Heart right ventricle (tissue), 16 donors: Measurements from ENCODE around the gene KIF4A. TPM values are rescaled to one million over a fixed set of nuclear protein-coding genes. Genes with fewer than 3 reads are reported as not detected.
"Not testable (repeated sequence)": the region's sequence is repeated elsewhere in the genome, so short reads cannot be mapped to it uniquely, and the experiment has no call there.

Source experiments
- ATAC-seq, 8 donors: fragments of 200-7000 bp; cut with Tn5 transposase; one replicate each; pipeline ENCODE4 v1.9.1; 2020; ENCODE audit warnings: mild to moderate bottlenecking in 8 of 8, moderate library complexity in 8 of 8, moderate number of reproducible peaks in 1 of 8
- DNase-seq, 2 donors: peaks; one replicate each; pipeline ENCODE4 v3.0.0-alpha.2; 2020
- H3K27ac ChIP-seq, 10 donors: fragments of 200-600 bp; sonication (generic) in 2 of 10; one replicate each; pipeline versions ENCODE4 v1.5.0 to v1.8.0; 2020 to 2022; ENCODE audit warnings: mild to moderate bottlenecking in 3 of 10
- H3K27me3 ChIP-seq, 7 donors: fragments of 200-600 bp; one replicate each; pipeline ENCODE4 v1.8.0; 2021 to 2022; ENCODE audit warnings: mild to moderate bottlenecking in 2 of 7
- H3K36me3 ChIP-seq, 9 donors: fragments of 200-600 bp; sonication (generic) in 1 of 9; one replicate each; pipeline versions ENCODE4 v1.5.0 to v1.8.0; 2020 to 2022; ENCODE audit warnings: mild to moderate bottlenecking in 2 of 9
- H3K4me1 ChIP-seq, 9 donors: fragments of 200-600 bp; sonication (generic) in 1 of 9; one replicate each; pipeline versions ENCODE4 v1.5.0 to v1.8.0; 2020 to 2022; ENCODE audit warnings: mild to moderate bottlenecking in 4 of 9
- H3K4me3 ChIP-seq, 10 donors: fragments of 200-600 bp; sonication (generic) in 2 of 10; one replicate each; pipeline versions ENCODE4 v1.5.0 to v1.8.0; 2020 to 2022; ENCODE audit warnings: mild to moderate bottlenecking in 7 of 10, moderate library complexity in 2 of 10
- H3K9me3 ChIP-seq, 11 donors: fragments of 200-600 bp in 10 of 11; sonication (generic) in 2 of 11; one replicate each; pipeline versions ENCODE4 v1.5.0 to v1.8.0; 2013 to 2022; ENCODE audit warnings: mild to moderate bottlenecking in 2 of 11, control low read depth in 1 of 11, moderate library complexity in 1 of 11
- CTCF ChIP-seq, 9 donors: fragments of 200-600 bp; sonication (generic) in 2 of 9; IDR thresholded peaks; one replicate each; pipeline versions ENCODE4 v1.5.0 to v1.8.0; 2021 to 2022; ENCODE audit warnings: antibody characterized with exemption in 9 of 9, mild to moderate bottlenecking in 5 of 9, moderate library complexity in 1 of 9
- WGBS, 2 donors: extraction: QIAGEN DNeasy Blood & Tissue Kit; methylation state at CpG; one replicate each; pipeline ENCODE4 v1.1.7; 2013; ENCODE audit warnings: inconsistent platforms in 1 of 2; 5-methylcytosine and 5-hydroxymethylcytosine counted together
- intact Hi-C, 10 donors: fragments of 100-400 bp; cut with DNase I; formaldehyde crosslinking; loops; one replicate each; pipeline versions ENCODE4 v1.11.1 to v1.14.2; 2022
- polyA plus RNA-seq, 2 donors: library from polyadenylated mRNA; stranded (reverse); fragments of 200-250 nt; gene quantifications; one replicate each; pipeline ENCODE4 v1.2.3, GENCODE V29; 2013
- total RNA-seq, 10 donors: library from RNA; stranded (reverse); fragmentation: NEBNext Ultra II Directional in 3 of 10; extraction: Animal tissue kit (Norgen Biotek cat#: 25700) in 3 of 10; gene quantifications; one replicate each; pipeline versions ENCODE4 v1.2.1 to v1.2.4, GENCODE V29; 2021 to 2023
- donor health status: Arrhythmogenic right ventricular cardiomyopathy.
- donor health status: ischemic (EF 13 %, LVEDD 7.1; RV severe dilation, severe dysfunction).
- donor health status: healthy with polysubstance abuse.
- donor health status: DM: no; HTN: yes; CAD: no.
- donor health status: DM: no; HTN: no; CAD: no.
- donor health status: ischemic (EF 25% LVEDD 6.9; RV normal size, moderate dysfunction).
- donor health status: ischemic (EF 25% LVEDD 5.7; RV mildly dilated, moderate dysfunction).
- donor health status: healthy.
- donor health status: DM: yes; HTN: yes; CAD: no.
- donor health status: Ischemic cardiomyopathy.
- donor health status: ischemic (EF 35%, LVEDD 5.7; RV mildly dilated, moderate dysfunction).
- donor health status: nonischemic (EF 11% LVEDD 7.7; RV severe dilation, severe dysfunction).
- donor health status: DM: yes; HTN: yes; CAD: no.
- donor health status: PGD.
- donor health status: ischemic (EF 29% LVEDD 5.4; RV normal size, mild dysfunction).
- donor health status: nonischemic (EF 23%, LVEDD 6.1; RV moderate dilation, normal function).

Gene KIF4A
- total and polyA plus RNA-seq, 12 donors, result 0.07 to 2.8 (median 0.24) TPM; not detected in 4

GRCh38 chrX:70336767-70337166, 46.9 kb downstream of the KIF4A start:
- intact Hi-C loops, result no loop called here
- Histone ChIP-seq H3K27me3 (peaks cover 0 to 28% (median 0%) of the 10 kb centered on the region in 7 donors), H3K9me3 (no peaks in the 10 kb centered on the region), H3K36me3 (no peaks in the 10 kb centered on the region), H3K4me3 (no peak overlapping the region), H3K4me1 (no peaks in the 10 kb centered on the region), H3K27ac (no peak overlapping the region)
- no peak for TF ChIP-seq CTCF (IDR thresholded peaks at IDR 0.05)
- no peak for DNase-seq
- ATAC-seq, result no peak

GRCh38 chrX:70338290-70338689, 48.4 kb downstream of the KIF4A start:
- TF ChIP-seq CTCF (IDR thresholded peaks at IDR 0.05), result no peak
- Histone ChIP-seq H3K9me3 (no peaks in the 10 kb centered on the region), H3K27ac (no peak overlapping the region), H3K4me1 (no peaks in the 10 kb centered on the region), H3K36me3 (no peaks in the 10 kb centered on the region), H3K4me3 (no peak overlapping the region), H3K27me3 (peaks cover 0 to 31% (median 0%) of the 10 kb centered on the region in 7 donors)
- no peak for DNase-seq
- intact Hi-C loops, result no loop called here
- ATAC-seq, result no peak
- 96 to 98% methylated on average over 4 of the region's 4 CpGs for WGBS, 2 donors

- H3K27ac ChIP-seq, result no peak overlapping the region
- DNase-seq (no peak), ATAC-seq (no peak)
- no peaks in the 10 kb centered on the region for H3K4me1 ChIP-seq
- intact Hi-C loops, result no loop called here
- peaks cover 0 to 14% (median 0%) of the 10 kb centered on the region in 9 donors for H3K36me3 ChIP-seq
- TF ChIP-seq CTCF (IDR thresholded peaks at IDR 0.05), result no peak
- H3K27me3 ChIP-seq, result peaks cover 0 to 36% (median 0%) of the 10 kb centered on the region in 7 donors
- H3K4me3 ChIP-seq, result no peak overlapping the region
- no peaks in the 10 kb centered on the region for H3K9me3 ChIP-seq
- WGBS, 2 donors, result 94 to 97% methylated on average over 7 of the region's 7 CpGs
Measured at GRCh38 chrX:70343435-70343834, 53.5 kb downstream of the KIF4A start.

- Histone ChIP-seq H3K27ac (no peak overlapping the region), H3K4me3 (no peak overlapping the region), H3K9me3 (no peaks in the 10 kb centered on the region), H3K27me3 (peaks cover 0 to 19% (median 0%) of the 10 kb centered on the region in 7 donors), H3K4me1 (no peaks in the 10 kb centered on the region), H3K36me3 (peaks cover 0 to 14% (median 0%) of the 10 kb centered on the region in 9 donors)
- intact Hi-C loops, result no loop called here
- DNase-seq, result no peak
- WGBS, 2 donors, result 79 to 87% methylated on average over 6 of the region's 6 CpGs
- no peak for TF ChIP-seq CTCF (IDR thresholded peaks at IDR 0.05)
- ATAC-seq, result no peak
Measured at GRCh38 chrX:70346418-70347070, 56.6 kb downstream of the KIF4A start.

- H3K4me3 ChIP-seq, H3K4me1 ChIP-seq, H3K27ac ChIP-seq, intact Hi-C loops, DNase-seq, H3K9me3 ChIP-seq, ATAC-seq: not testable (repeated sequence)
- peaks cover 0 to 14% (median 0%) of the 10 kb centered on the region in 9 donors for H3K36me3 ChIP-seq
- 97 to 100% methylated on average over 14 to 26 of the region's 26 CpGs for WGBS, 2 donors
- peaks cover 0 to 14% (median 0%) of the 10 kb centered on the region in 7 donors for H3K27me3 ChIP-seq
Measured at GRCh38 chrX:70348825-70349224, 58.9 kb downstream of the KIF4A start.

GRCh38 chrX:70349367-70350125, 59.6 kb downstream of the KIF4A start:
- H3K36me3 ChIP-seq, H3K9me3 ChIP-seq, H3K4me3 ChIP-seq, H3K4me1 ChIP-seq, DNase-seq, intact Hi-C loops, ATAC-seq, H3K27ac ChIP-seq: not testable (repeated sequence)
- WGBS, 2 donors, result 97 to 98% methylated on average over 29 to 54 of the region's 55 CpGs
- peaks cover 0 to 13% (median 0%) of the 10 kb centered on the region in 7 donors for H3K27me3 ChIP-seq
